ENCODE results near the gene INS. TPM values are rescaled to one million over a fixed set of nuclear protein-coding genes. Genes with fewer than 3 reads are reported as not detected.

The INS gene
- total RNA-seq, 1 donor from 2014 or later, result not detected

- ATAC-seq, result no peak
- intact Hi-C loops (cut with DNase I), result no loop called here
- peak; percentile 38 for DNase-seq
Measured at GRCh38 chr11:2203440-2204259, 42.6 kb upstream of the INS start.

DNA sequence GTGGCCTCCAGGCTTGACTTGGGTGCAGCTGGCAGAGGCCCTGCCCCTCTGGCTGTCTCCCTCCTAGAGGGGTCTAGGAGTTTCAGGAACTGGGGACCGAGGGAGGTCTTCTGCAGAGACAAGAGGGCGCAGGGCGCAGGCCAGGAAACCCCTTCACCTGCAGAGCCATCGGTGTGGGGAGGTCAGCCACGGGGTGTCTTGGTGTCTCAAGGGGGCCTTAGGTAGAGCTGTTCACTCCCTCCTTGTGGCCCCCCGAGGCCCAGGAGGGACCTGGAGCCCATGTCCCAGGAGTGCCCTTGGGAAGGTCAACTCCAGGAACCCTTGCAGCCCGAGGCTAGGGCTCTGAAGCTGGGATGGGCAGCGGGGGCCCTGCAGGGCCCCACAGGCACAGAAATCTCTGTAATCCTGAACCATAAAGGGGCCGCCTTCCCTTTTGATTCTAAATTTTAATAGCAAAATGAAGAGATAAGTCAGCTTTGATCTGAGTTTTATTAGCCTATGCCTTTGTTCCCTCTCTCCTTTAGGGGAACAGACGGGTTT, 42.0 kb upstream of the INS start:
- no peak for TF ChIP-seq CTCF (IDR thresholded peaks at IDR 0.05)
- Histone ChIP-seq H3K27me3 (ENCODE audit: low read depth) (no peaks in the 10 kb centered on the region), H3K4me1 (peaks cover 7% of the 10 kb centered on the region), H3K4me3 (no peak overlapping the region), H3K27ac (no peak overlapping the region), H3K9me3 (no peaks in the 10 kb centered on the region), H3K36me3 (no peaks in the 10 kb centered on the region)
- intact Hi-C loops (cut with DNase I), result no loop called here
- ATAC-seq (no peak), DNase-seq (no peak)

More at GRCh38 chr11:2203440-2204259, 42.6 kb upstream of the INS start:
- Histone ChIP-seq H3K27ac (no peak overlapping the region), H3K27me3 (ENCODE audit: low read depth) (no peaks in the 10 kb centered on the region), H3K9me3 (no peaks in the 10 kb centered on the region), H3K36me3 (no peaks in the 10 kb centered on the region), H3K4me3 (no peak overlapping the region), H3K4me1 (peaks cover 7% of the 10 kb centered on the region)
- no peak for TF ChIP-seq CTCF (IDR thresholded peaks at IDR 0.05)

DNA sequence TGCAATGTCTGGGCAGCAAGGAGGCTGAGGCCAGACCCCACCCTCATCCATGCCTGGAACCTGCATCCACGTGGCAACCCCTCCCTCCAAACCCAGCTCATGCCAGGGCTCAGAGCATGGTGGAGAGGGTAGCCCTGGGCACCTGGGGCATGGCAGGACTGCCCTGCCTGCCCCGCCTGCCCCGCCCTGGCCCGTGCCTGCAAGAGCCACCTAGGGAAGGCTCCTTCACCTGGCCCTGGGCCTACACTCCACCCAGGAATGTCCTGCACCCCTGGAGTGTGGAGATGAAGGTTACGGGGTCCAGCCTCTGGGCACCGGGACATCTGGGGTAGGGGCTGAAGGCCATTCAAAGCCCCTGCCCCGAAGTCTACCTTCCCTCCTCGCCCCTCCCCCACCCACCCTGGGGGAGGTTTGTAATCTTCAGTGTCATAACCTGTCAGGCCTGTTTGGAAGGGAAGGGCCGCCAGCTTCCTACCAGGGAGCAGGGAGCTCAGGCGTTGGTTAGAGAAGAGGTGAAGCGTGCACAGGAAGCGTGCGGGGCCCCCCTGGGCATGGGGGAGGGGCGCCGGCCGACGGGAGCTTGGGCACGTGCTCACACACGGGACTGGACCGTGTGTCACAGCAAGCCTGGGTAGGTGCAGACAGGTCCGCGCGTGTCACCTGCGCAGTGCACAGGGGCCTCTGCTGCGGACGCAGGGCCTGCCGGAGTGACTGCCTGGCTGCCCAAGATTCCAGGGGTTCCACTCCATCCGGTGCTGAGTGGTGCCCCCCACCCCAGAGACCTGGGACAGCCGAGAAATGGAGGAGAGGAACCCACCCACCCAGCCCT, 41.3 kb upstream of the INS start:
- intact Hi-C loops (cut with DNase I), result no loop called here
- H3K27ac ChIP-seq, result peak overlapping the region; percentile 41
- H3K9me3 ChIP-seq, result no peaks in the 10 kb centered on the region
- peak; percentile 79 for DNase-seq
- peaks cover 7% of the 10 kb centered on the region for H3K4me1 ChIP-seq
- H3K4me3 ChIP-seq, result no peak overlapping the region
- H3K36me3 ChIP-seq, result no peaks in the 10 kb centered on the region
- TF ChIP-seq CTCF (IDR thresholded peaks at IDR 0.05), result no peak
- no peaks in the 10 kb centered on the region for H3K27me3 ChIP-seq (ENCODE audit: low read depth)
- ATAC-seq, result peak; percentile 61 to 78

DNA sequence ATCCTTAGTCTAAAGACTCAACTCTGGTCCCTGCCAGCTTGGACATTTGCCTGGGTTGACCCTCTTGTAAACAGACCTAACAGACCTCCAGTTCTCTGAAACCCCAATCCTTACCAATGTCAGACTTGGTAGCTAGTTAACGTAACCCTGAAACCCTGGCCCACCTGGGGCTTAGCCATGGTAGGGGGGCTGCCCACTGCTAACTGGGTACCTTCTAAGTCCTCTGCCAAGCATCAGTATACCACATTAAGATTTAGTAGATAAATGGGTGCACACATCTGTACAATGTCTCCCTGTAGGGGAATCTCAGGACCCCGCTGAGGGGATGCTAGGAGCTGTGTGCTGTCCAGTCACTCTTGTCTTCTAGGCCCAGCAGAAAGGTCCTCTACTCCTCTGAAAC, 40.5 kb upstream of the INS start:
- Histone ChIP-seq H3K4me3 (no peak overlapping the region), H3K9me3 (no peaks in the 10 kb centered on the region), H3K27me3 (ENCODE audit: low read depth) (no peaks in the 10 kb centered on the region), H3K27ac (no peak overlapping the region), H3K36me3 (no peaks in the 10 kb centered on the region), H3K4me1 (peaks cover 7% of the 10 kb centered on the region)
- DNase-seq, result peak; percentile 2
- no peak for ATAC-seq
- no peak for TF ChIP-seq CTCF (IDR thresholded peaks at IDR 0.05)
- intact Hi-C loops (cut with DNase I), result no loop called here

GRCh38 chr11:2200957-2201519, 40.0 kb upstream of the INS start:
- Histone ChIP-seq H3K4me1 (peaks cover 7% of the 10 kb centered on the region), H3K4me3 (no peak overlapping the region), H3K27me3 (ENCODE audit: low read depth) (no peaks in the 10 kb centered on the region), H3K27ac (no peak overlapping the region), H3K9me3 (no peaks in the 10 kb centered on the region), H3K36me3 (no peaks in the 10 kb centered on the region)
- no peak for TF ChIP-seq CTCF (IDR thresholded peaks at IDR 0.05)
- ATAC-seq (no peak), DNase-seq (no peak)
- intact Hi-C loops (cut with DNase I), result no loop called here

All from lower lobe of right lung (tissue), 2 donors.